K562 (cell line): ENCODE measurements around the gene RNF213. TPM values are rescaled to one million over a fixed set of nuclear protein-coding genes. Genes with fewer than 3 reads are reported as not detected.

ENCODE experiments used
- CEBPZ ChIP-seq: fragments of 150-350 bp; IDR thresholded peaks from 2 replicates; pipeline ENCODE4 v1.6.1; 2014; ENCODE audit warnings: low read depth, mild to moderate bottlenecking, low read length, borderline replicate concordance
- CREM ChIP-seq: IDR thresholded peaks from 2 replicates; pipeline ENCODE4 v1.6.1; 2014; ENCODE audit warnings: antibody characterized with exemption, low read depth
- DPF2 ChIP-seq: fragments of 450-650 bp; IDR thresholded peaks from 2 replicates; pipeline ENCODE4 v1.6.1; 2016
- E2F6 ChIP-seq, 2 experiments: IDR thresholded peaks; 2 replicates each; pipeline ENCODE4 v1.6.1; 2011; ENCODE audit warnings: borderline replicate concordance in 1 of 2, control low read depth in 1 of 2, low read depth in 1 of 2, low read length in 1 of 2, mild to moderate bottlenecking in 1 of 2, mixed read lengths in 1 of 2, moderate library complexity in 1 of 2; ENCODE audit not compliant: insufficient read depth in 1 of 2, insufficient read length in 1 of 2, poor library complexity in 1 of 2, severe bottlenecking in 1 of 2; ENCODE audit errors: extremely low read depth in 1 of 2
- EP300 ChIP-seq: IDR thresholded peaks from 2 replicates; pipeline ENCODE4 v1.6.1; 2012; ENCODE audit warnings: low read length, improper control_type of control experiment
- ESRRA ChIP-seq: fragments of 450-650 bp; IDR thresholded peaks from 2 replicates; pipeline ENCODE4 v1.6.1; 2014; ENCODE audit warnings: low read depth, mild to moderate bottlenecking, moderate library complexity, borderline replicate concordance
- ETV5 ChIP-seq: sonication (generic); formaldehyde crosslinking; IDR thresholded peaks from 2 replicates; pipeline ENCODE4 v1.4.0; 2020; ENCODE audit warnings: low read depth, mild to moderate bottlenecking, missing genetic modification reagents
- JUND ChIP-seq, 2 experiments: IDR thresholded peaks; 2 replicates in 1 of 2; 3 replicates in 1 of 2; pipeline ENCODE4 v1.6.1; 2011; ENCODE audit warnings: borderline replicate concordance in 2 of 2, low read depth in 2 of 2, low read length in 2 of 2, improper control_type of control experiment in 1 of 2, missing biosample characterization in 1 of 2, missing genetic modification characterization in 1 of 2, missing genetic modification reagents in 1 of 2
- MCM2 ChIP-seq: fragments of 450-650 bp; IDR thresholded peaks from 2 replicates; pipeline ENCODE4 v1.6.1; 2017; ENCODE audit warnings: low read depth, mild to moderate bottlenecking
- MYC ChIP-seq, 2 experiments: fragments of 250-450 bp in 1 of 2; sonication (Bioruptor Pico) in 1 of 2; IDR thresholded peaks; 2 replicates each; pipeline versions ENCODE4 v1.5.1 to v1.6.1; 2012 to 2021; ENCODE audit warnings: low read depth in 2 of 2, borderline replicate concordance in 1 of 2, improper control_type of control experiment in 1 of 2, low read length in 1 of 2, mild to moderate bottlenecking in 1 of 2, moderate library complexity in 1 of 2
- NFIX ChIP-seq: fragments of 250-450 bp; sonication (Bioruptor Pico); IDR thresholded peaks from 2 replicates; pipeline ENCODE4 v1.4.0; 2020; ENCODE audit warnings: low read depth, mild to moderate bottlenecking, moderate library complexity
- NRF1 ChIP-seq, 2 experiments: fragments of 450-650 bp; IDR thresholded peaks in 1 of 2; conservative IDR thresholded peaks in 1 of 2; 2 replicates each; pipeline ENCODE4 v1.6.1; 2014; ENCODE audit warnings: mild to moderate bottlenecking in 2 of 2
- RERE ChIP-seq: sonication (generic); formaldehyde crosslinking; IDR thresholded peaks from 2 replicates; pipeline ENCODE4 v1.8.0; 2023; ENCODE audit warnings: missing genetic modification reagents, mild to moderate bottlenecking, borderline replicate concordance
- ZBED1 ChIP-seq: IDR thresholded peaks from 2 replicates; pipeline ENCODE4 v1.6.1; 2014
- ZKSCAN1 ChIP-seq: fragments of 150-350 bp; IDR thresholded peaks from 2 replicates; pipeline ENCODE4 v1.6.1; 2016; ENCODE audit warnings: low read depth, low read length
- polyA plus RNA-seq, 8 experiments: library from polyadenylated mRNA; depleted of rRNA in 4 of 8; stranded (reverse) in 5 of 8; unstranded in 3 of 8; fragments of >200 nt; fragmentation: Nextera tagmentation in 2 of 8; fragmentation: Illumina TruSeq in 1 of 8; extraction: Ambion mirVana in 2 of 8; extraction: Trizol in 1 of 8; gene quantifications; 2 replicates each; pipeline versions ENCODE4 v1.2.1 to v1.2.3, GENCODE V29; 2011 to 2014; ENCODE audit warnings: inconsistent platforms in 1 of 8, missing spikeins in 1 of 8
- total RNA-seq, 7 experiments: library from RNA; depleted of rRNA in 6 of 7; stranded (reverse); fragments of >200 nt in 6 of 7; fragmentation: Illumina TruSeq in 2 of 7; extraction: Trizol in 2 of 7; gene quantifications; 2 replicates each; pipeline versions ENCODE4 v1.2.1 to v1.2.3, GENCODE V29; 2011 to 2021; ENCODE audit warnings: low replicate concordance in 1 of 7

RNF213 gene
- total and polyA plus RNA-seq, 9 of the 15 experiments (the other 6 are each of a cell fraction or from before 2014, with no cell fraction given): 5.3 to 33.6 (median 17.9) TPM

GRCh38 chr17:80219013-80219762, 41.5 kb upstream of the RNF213 start (continued):
- peak in 1 of 2 experiments; percentile 19; a peak in 2 of 4 replicates for TF ChIP-seq NRF1 (conservative IDR thresholded peaks at IDR 0.05 in 1 of 2, IDR thresholded peaks at IDR 0.05 in 1 of 2)
- TF ChIP-seq ZBED1: 0 out of 2 replicates have a peak, but pooled peaks have one; percentile 28
- peak; percentile 46; the same call in 1 of the 2 replicates for TF ChIP-seq MYC (IDR thresholded peaks at IDR 0.05; ENCODE audit: low read depth, low read length)
- TF ChIP-seq MYC (CRISPR knock-in tag; IDR thresholded peaks at IDR 0.05; ENCODE audit: borderline replicate concordance, low read depth): no peak
- TF ChIP-seq JUND (IDR thresholded peaks at IDR 0.05; ENCODE audit: borderline replicate concordance, low read depth, low read length): peak; percentile 48; the same call in 1 of the 2 replicates
- TF ChIP-seq JUND (tag; IDR thresholded peaks at IDR 0.05; ENCODE audit: borderline replicate concordance, low read depth, low read length): no peak; the same call in 2 of the 3 replicates
- TF ChIP-seq ESRRA: peak; percentile 85; the same call in 1 of the 2 replicates
- TF ChIP-seq NFIX: peak; percentile 76
- no peak for TF ChIP-seq ZKSCAN1
- no peak for TF ChIP-seq CEBPZ
- peak in 1 of 2 experiments; percentile 35 for TF ChIP-seq E2F6 (IDR thresholded peaks at IDR 0.05; ENCODE audit: borderline replicate concordance in 1 of 2, extremely low read depth in 1 of 2, insufficient read depth in 1 of 2, insufficient read length in 1 of 2, low read depth in 1 of 2, low read length in 1 of 2, poor library complexity in 1 of 2, severe bottlenecking in 1 of 2)
- TF ChIP-seq EP300: peak; percentile 22; the same call in 1 of the 2 replicates
- 0 out of 2 replicates have a peak, but pooled peaks have one; percentile 23 for TF ChIP-seq ETV5 (CRISPR knock-in tag)
- TF ChIP-seq DPF2: peak; percentile 45; the same call in 1 of the 2 replicates
- TF ChIP-seq RERE (CRISPR knock-in tag): no peak
- no peak for TF ChIP-seq MCM2
- TF ChIP-seq CREM: peak; percentile 44; the same call in 1 of the 2 replicates
